ENCODE measurements around the gene KRTAP13-3. TPM values are rescaled to one million over a fixed set of nuclear protein-coding genes. Genes with fewer than 3 reads are reported as not detected.

KRTAP13-3 gene
- total and polyA plus RNA-seq, 9 of the 15 experiments (the other 6 are each of a cell fraction or from before 2014, with no cell fraction given) = not detected

DNA sequence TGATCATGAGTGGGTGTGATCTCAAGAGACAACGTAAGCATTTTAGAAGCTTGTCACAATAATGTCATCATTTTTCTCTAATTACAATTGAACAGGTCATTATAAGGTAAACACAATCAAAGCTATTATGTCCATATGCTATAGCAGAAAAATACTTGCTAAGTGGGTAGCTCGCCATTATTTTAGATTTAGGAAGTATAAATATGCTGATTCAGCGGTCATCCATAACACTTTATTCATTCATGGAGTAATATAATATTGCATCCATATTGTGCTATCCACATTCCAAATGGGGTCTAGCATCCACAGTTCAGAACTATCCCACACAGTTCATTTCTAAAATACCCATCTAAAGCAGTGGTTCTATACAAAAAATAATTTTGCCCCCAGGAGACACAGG lies 22.8 kb upstream of the KRTAP13-3 start:
- DNase-seq (ENCODE audit: extremely low read depth in 1 of 4, low spot score in 3 of 4) (no peak), ATAC-seq (no peak), FAIRE-seq (no peak)
- Histone ChIP-seq H3K79me2 (ENCODE audit: control insufficient read depth, insufficient read depth, low read length) (no peaks in the 10 kb centered on the region), H3K9me1 (ENCODE audit: control insufficient read depth, insufficient read depth, low read length) (no peaks in the 10 kb centered on the region), H2AFZ (ENCODE audit: low read depth, low read length) (no peak overlapping the region), H3K36me3 (ENCODE audit: control insufficient read depth, insufficient read depth, low read length) (no peaks in the 10 kb centered on the region), H3K4me1 (replicated peaks in 1 of 2; ENCODE audit: control insufficient read depth in 2 of 2, insufficient read depth in 2 of 2, low read length in 2 of 2) (no peaks in the 10 kb centered on the region), H3K27me3 (ENCODE audit: control insufficient read depth in 2 of 2, insufficient read depth in 2 of 2, low read length in 2 of 2) (no peaks in the 10 kb centered on the region), H4K20me1 (replicated peaks; ENCODE audit: control insufficient read depth, insufficient read depth, low read length) (no peaks in the 10 kb centered on the region), H3K27ac (ENCODE audit: extremely low read depth, low read depth, low read length) (no peak overlapping the region), H3K4me3 (no peak overlapping the region), H3K4me2 (ENCODE audit: insufficient read depth, low read length) (no peak overlapping the region), H3K9ac (ENCODE audit: insufficient read depth in 1 of 2, low read depth in 2 of 2, low read length in 2 of 2) (no peak overlapping the region), H3K9me3 (replicated peaks; ENCODE audit: control insufficient read depth, insufficient read depth, low read depth, low read length) (no peaks in the 10 kb centered on the region)
- in situ Hi-C loops (cut with MboI) = no loop called here
- ChIA-PET CTCF (ENCODE audit: low intra/inter-chr PET ratio) (no interaction called here), POLR2A (no interaction called here)
- no TSS peak for BruUV-seq (replicated peaks)
- no peak for TF ChIP-seq E2F3 (CRISPR knock-in tag; IDR thresholded peaks at IDR 0.05)
- peak; percentile 34; the same call in 1 of the 2 replicates for TF ChIP-seq MAFG (tag; conservative IDR thresholded peaks at IDR 0.05)
- TF ChIP-seq ELF1 (tag; IDR thresholded peaks at IDR 0.05) = no peak
- 0 out of 2 replicates have a peak, but pooled peaks have one; percentile 15 for TF ChIP-seq MAFF (IDR thresholded peaks at IDR 0.05; ENCODE audit: low read length)
- TF ChIP-seq C11orf30 (IDR thresholded peaks at IDR 0.05; ENCODE audit: low read depth) = peak; percentile 22; the same call in 1 of the 2 replicates
- TF ChIP-seq, protein P1, sequence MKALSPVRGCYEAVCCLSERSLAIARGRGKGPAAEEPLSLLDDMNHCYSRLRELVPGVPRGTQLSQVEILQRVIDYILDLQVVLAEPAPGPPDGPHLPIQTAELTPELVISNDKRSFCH (CRISPR knock-in tag; IDR thresholded peaks at IDR 0.05) = no peak
- TF ChIP-seq, protein P1 (tag; IDR thresholded peaks at IDR 0.05) = no peak
- peak; percentile 29; the same call in 1 of the 2 replicates for TF ChIP-seq ZNF316 (IDR thresholded peaks at IDR 0.05)
- WGBS (ENCODE audit: insufficient coverage, low coverage, missing lambda C conversion rate) = 0% methylated on average over 3 of the region's 3 CpGs
- intact Hi-C loops (cut with micrococcal nuclease) = no loop called here
